Measurements from ENCODE around the gene FEZ2.

- TF ChIP-seq EP300 (IDR thresholded peaks at IDR 0.05; ENCODE audit: low read depth), result no peak
- no peak for TF ChIP-seq CTCF (IDR thresholded peaks at IDR 0.05)
- TF ChIP-seq POLR2A (IDR thresholded peaks at IDR 0.05), result no peak
Observed at GRCh38 chr2:36515538-36515937, 82.4 kb downstream of the FEZ2 start.

Data from transverse colon (tissue), 3 donors.